Tibial artery (tissue), 4 donors: ENCODE measurements around the gene MACROD2.

Source experiments
- DNase-seq, 2 donors: peaks; one replicate each; pipeline ENCODE4 v3.0.0-alpha.2; 2019
- H3K27ac ChIP-seq, 2 donors: fragments of 200-600 bp; sonication (generic) in 1 of 2; 1 replicate in 1 of 2; 2 replicates in 1 of 2; pipeline ENCODE4 v1.5.1; 2018 to 2019; ENCODE audit warnings: mild to moderate bottlenecking in 1 of 2
- H3K27me3 ChIP-seq, 2 donors: fragments of 200-600 bp; sonication (generic) in 1 of 2; one replicate each; pipeline versions ENCODE4 v1.5.1 to v1.6.0; 2016 to 2019
- H3K36me3 ChIP-seq, 3 donors: fragments of 200-600 bp; sonication (generic) in 2 of 3; one replicate each; pipeline ENCODE4 v1.5.1; 2016 to 2019; ENCODE audit warnings: mild to moderate bottlenecking in 2 of 3
- H3K4me1 ChIP-seq, 4 donors: fragments of 200-600 bp; sonication (generic) in 2 of 4; 1 replicate in 3 of 4; 2 replicates in 1 of 4; pipeline ENCODE4 v1.5.1; 2016 to 2019
- H3K4me3 ChIP-seq, 2 donors: fragments of 200-600 bp; sonication (generic) in 1 of 2; 1 replicate in 1 of 2; 2 replicates in 1 of 2; pipeline ENCODE4 v1.5.1; 2018 to 2019; ENCODE audit warnings: mild to moderate bottlenecking in 2 of 2
- H3K9me3 ChIP-seq, 3 donors: fragments of 200-600 bp; sonication (generic) in 1 of 3; one replicate each; pipeline ENCODE4 v1.5.1; 2016 to 2019
- intact Hi-C: fragments of 100-400 bp; cut with DNase I; formaldehyde crosslinking; loops from one replicate; pipeline ENCODE4 v1.15.0; 2023; ENCODE audit warnings: low total_unique reads
- TF ChIP-seq, protein P1 (sequence below), 2 experiments: fragments of 200-600 bp in 1 of 2; fragments of 450-650 bp in 1 of 2; IDR thresholded peaks; one replicate each; pipeline ENCODE4 v1.5.1; 2017 to 2019; ENCODE audit warnings: antibody characterized with exemption in 2 of 2, mild to moderate bottlenecking in 1 of 2, moderate library complexity in 1 of 2

MACROD2 gene

DNA sequence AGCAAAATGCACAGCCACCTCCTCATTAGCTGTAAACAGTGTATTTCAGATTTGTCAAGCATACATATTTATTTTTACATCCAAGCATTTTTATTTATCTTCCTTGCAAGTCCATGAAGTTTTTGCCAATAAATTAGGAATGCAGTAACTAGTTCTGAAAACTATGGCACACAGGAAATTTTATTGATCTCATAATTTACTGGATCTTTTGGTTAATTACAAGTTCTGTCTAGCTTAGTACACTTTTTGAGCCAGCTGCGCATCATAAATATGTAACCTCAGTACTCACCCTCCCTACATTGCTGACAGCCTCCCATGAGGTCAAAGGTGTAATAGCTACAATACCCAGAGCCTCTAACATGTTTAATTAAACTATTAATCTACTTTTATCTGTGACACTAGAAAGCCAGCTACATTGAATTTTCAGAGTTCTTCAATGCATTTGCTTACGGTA lies 1679.8 kb downstream of the MACROD2 start:
- DNase-seq, result no peak
- Histone ChIP-seq H3K27ac (no peak overlapping the region), H3K4me3 (no peak overlapping the region), H3K27me3 (no peaks in the 10 kb centered on the region), H3K4me1 (peaks cover 0 to 38% (median 3%) of the 10 kb centered on the region in 4 donors), H3K9me3 (no peaks in the 10 kb centered on the region), H3K36me3 (no peaks in the 10 kb centered on the region)
- TF ChIP-seq, protein P1, sequence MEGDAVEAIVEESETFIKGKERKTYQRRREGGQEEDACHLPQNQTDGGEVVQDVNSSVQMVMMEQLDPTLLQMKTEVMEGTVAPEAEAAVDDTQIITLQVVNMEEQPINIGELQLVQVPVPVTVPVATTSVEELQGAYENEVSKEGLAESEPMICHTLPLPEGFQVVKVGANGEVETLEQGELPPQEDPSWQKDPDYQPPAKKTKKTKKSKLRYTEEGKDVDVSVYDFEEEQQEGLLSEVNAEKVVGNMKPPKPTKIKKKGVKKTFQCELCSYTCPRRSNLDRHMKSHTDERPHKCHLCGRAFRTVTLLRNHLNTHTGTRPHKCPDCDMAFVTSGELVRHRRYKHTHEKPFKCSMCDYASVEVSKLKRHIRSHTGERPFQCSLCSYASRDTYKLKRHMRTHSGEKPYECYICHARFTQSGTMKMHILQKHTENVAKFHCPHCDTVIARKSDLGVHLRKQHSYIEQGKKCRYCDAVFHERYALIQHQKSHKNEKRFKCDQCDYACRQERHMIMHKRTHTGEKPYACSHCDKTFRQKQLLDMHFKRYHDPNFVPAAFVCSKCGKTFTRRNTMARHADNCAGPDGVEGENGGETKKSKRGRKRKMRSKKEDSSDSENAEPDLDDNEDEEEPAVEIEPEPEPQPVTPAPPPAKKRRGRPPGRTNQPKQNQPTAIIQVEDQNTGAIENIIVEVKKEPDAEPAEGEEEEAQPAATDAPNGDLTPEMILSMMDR (IDR thresholded peaks at IDR 0.05), result no peak
- intact Hi-C loops, result no loop called here

- no peaks in the 10 kb centered on the region for H3K36me3 ChIP-seq
- H3K4me3 ChIP-seq, result no peak overlapping the region
- H3K27me3 ChIP-seq, result no peaks in the 10 kb centered on the region
- no peak overlapping the region for H3K27ac ChIP-seq
- intact Hi-C loops, result no loop called here
- TF ChIP-seq, protein P1 (IDR thresholded peaks at IDR 0.05), result no peak
- H3K9me3 ChIP-seq, result no peaks in the 10 kb centered on the region
- DNase-seq, result no peak
- peaks cover 0 to 38% (median 3%) of the 10 kb centered on the region in 4 donors for H3K4me1 ChIP-seq
These were observed 1680.6 kb downstream of the MACROD2 start for GRCh38 chr20:15675813-15676484.

GRCh38 chr20:15676815-15677214 lies 1681.5 kb downstream of the MACROD2 start:
- Histone ChIP-seq H3K9me3 (no peaks in the 10 kb centered on the region), H3K4me3 (no peak overlapping the region), H3K4me1 (peaks cover 0 to 34% (median 3%) of the 10 kb centered on the region in 4 donors), H3K27ac (no peak overlapping the region), H3K36me3 (no peaks in the 10 kb centered on the region), H3K27me3 (no peaks in the 10 kb centered on the region)
- no peak for DNase-seq
- TF ChIP-seq, protein P1 (IDR thresholded peaks at IDR 0.05), result no peak
- intact Hi-C loops, result no loop called here

GRCh38 chr20:15682690-15683089 lies 1687.4 kb downstream of the MACROD2 start:
- Histone ChIP-seq H3K36me3 (no peaks in the 10 kb centered on the region), H3K27ac (no peak overlapping the region), H3K9me3 (no peaks in the 10 kb centered on the region), H3K4me1 (peaks cover 0 to 5% (median 0%) of the 10 kb centered on the region in 4 donors), H3K4me3 (no peak overlapping the region), H3K27me3 (no peaks in the 10 kb centered on the region)
- TF ChIP-seq, protein P1 (IDR thresholded peaks at IDR 0.05), result no peak
- no peak for DNase-seq
- intact Hi-C loops, result no loop called here

GRCh38 chr20:15692570-15692969 lies 1697.3 kb downstream of the MACROD2 start:
- intact Hi-C loops, result no loop called here
- TF ChIP-seq, protein P1 (IDR thresholded peaks at IDR 0.05), result no peak

More at GRCh38 chr20:15692570-15692969, 1697.3 kb downstream of the MACROD2 start:
- no peak overlapping the region for H3K27ac ChIP-seq
- H3K27me3 ChIP-seq, result no peaks in the 10 kb centered on the region
- no peak overlapping the region for H3K4me3 ChIP-seq
- no peaks in the 10 kb centered on the region for H3K36me3 ChIP-seq
- H3K9me3 ChIP-seq, result no peaks in the 10 kb centered on the region
- no peak for DNase-seq
- H3K4me1 ChIP-seq, result no peaks in the 10 kb centered on the region
